GM19240 (cell line): ENCODE data around the gene TUBB2A.
"Not testable (repeated sequence)": the region's sequence is repeated elsewhere in the genome, so short reads cannot be mapped to it uniquely, and the experiment has no call there.

Experiments used
- DNase-seq: peaks from one replicate; pipeline ENCODE4 v3.0.0; 2011; ENCODE audit warnings: low spot score; ENCODE audit not compliant: insufficient read length

TUBB2A gene

GRCh38 chr6:3156184-3157130, 887 bp downstream of the TUBB2A start:
- DNase-seq, result not testable (repeated sequence)

GRCh38 chr6:3155416-3155815, 1.9 kb downstream of the TUBB2A start:
- not testable (repeated sequence) for DNase-seq

GRCh38 chr6:3152689-3153088, 4.7 kb downstream of the TUBB2A start:
- no peak for DNase-seq

- no peak for DNase-seq
Observed at GRCh38 chr6:3151691-3152090, 5.7 kb downstream of the TUBB2A start.

GRCh38 chr6:3147914-3148757, 9.2 kb downstream of the TUBB2A start:
- DNase-seq, result no peak

- DNase-seq, result no peak
Observed at GRCh38 chr6:3144571-3144970, 12.8 kb downstream of the TUBB2A start.

GRCh38 chr6:3143158-3143557, 14.2 kb downstream of the TUBB2A start:
- DNase-seq, result no peak

GRCh38 chr6:3142536-3142935, 14.8 kb downstream of the TUBB2A start:
- DNase-seq, result no peak

GRCh38 chr6:3140201-3140600, 17.1 kb downstream of the TUBB2A start:
- no peak for DNase-seq

- no peak for DNase-seq
Observed at GRCh38 chr6:3139090-3139903, 18.0 kb downstream of the TUBB2A start.

GRCh38 chr6:3138341-3138740, 19.0 kb downstream of the TUBB2A start:
- DNase-seq, result no peak

- DNase-seq, result not testable (repeated sequence)
Observed at GRCh38 chr6:3137873-3138272, 19.5 kb downstream of the TUBB2A start.

GRCh38 chr6:3137057-3137777, 20.1 kb downstream of the TUBB2A start:
- no peak for DNase-seq

- no peak for DNase-seq
Observed at GRCh38 chr6:3136292-3137011, 20.9 kb downstream of the TUBB2A start.

GRCh38 chr6:3135668-3136291, 21.6 kb downstream of the TUBB2A start:
- DNase-seq, result no peak

- no peak for DNase-seq
Observed at GRCh38 chr6:3133515-3133914, 23.8 kb downstream of the TUBB2A start.

GRCh38 chr6:3131695-3132094, 25.6 kb downstream of the TUBB2A start:
- no peak for DNase-seq

- no peak for DNase-seq
Observed at GRCh38 chr6:3128356-3129108, 28.8 kb downstream of the TUBB2A start.

- DNase-seq, result no peak
Observed at GRCh38 chr6:3125815-3126214, 31.5 kb downstream of the TUBB2A start.
